HepG2 (cell line): ENCODE data around the gene TTPAL. TPM values are rescaled to one million over a fixed set of nuclear protein-coding genes. Genes with fewer than 3 reads are reported as not detected.

ENCODE experiments used
- ETV5 ChIP-seq: IDR thresholded peaks from 2 replicates; pipeline ENCODE4 v1.6.1; 2018; ENCODE audit warnings: missing biosample characterization, missing genetic modification reagents, inconsistent platforms, borderline replicate concordance
- HOXA9 ChIP-seq: sonication (generic); formaldehyde crosslinking; IDR thresholded peaks from 2 replicates; pipeline ENCODE4 v1.8.1; 2022; ENCODE audit warnings: missing genetic modification reagents, mild to moderate bottlenecking, moderate library complexity, borderline replicate concordance
- MIXL1 ChIP-seq: IDR thresholded peaks from 2 replicates; pipeline ENCODE4 v1.6.1; 2016
- NR3C1 ChIP-seq: sonication (generic); formaldehyde crosslinking; IDR thresholded peaks from 2 replicates; pipeline ENCODE4 v1.4.0; 2020; ENCODE audit warnings: missing genetic modification reagents
- RAD51 ChIP-seq: fragments of 450-650 bp; IDR thresholded peaks from 2 replicates; pipeline ENCODE4 v1.6.1; 2016; ENCODE audit warnings: borderline replicate concordance
- YY1 ChIP-seq: IDR thresholded peaks from 2 replicates; pipeline ENCODE4 v1.6.1; 2011; ENCODE audit warnings: low read length, low read depth, moderate library complexity, mild to moderate bottlenecking; ENCODE audit not compliant: insufficient read depth, insufficient replicate concordance
- ZNF460 ChIP-seq: sonication (generic); formaldehyde crosslinking; IDR thresholded peaks from 2 replicates; pipeline ENCODE4 v1.5.1; 2020; ENCODE audit warnings: missing genetic modification reagents, mild to moderate bottlenecking, borderline replicate concordance
- ZNF484 ChIP-seq: sonication (generic); formaldehyde crosslinking; IDR thresholded peaks from 2 replicates; pipeline ENCODE4 v1.5.1; 2020; ENCODE audit warnings: mild to moderate bottlenecking, low read depth, missing genetic modification reagents, borderline replicate concordance
- ZNF670 ChIP-seq: sonication (generic); formaldehyde crosslinking; IDR thresholded peaks from 2 replicates; pipeline ENCODE4 v1.8.0; 2022; ENCODE audit warnings: mild to moderate bottlenecking, missing genetic modification reagents, borderline replicate concordance
- ZSCAN30 ChIP-seq: sonication (generic); formaldehyde crosslinking; IDR thresholded peaks from 2 replicates; pipeline ENCODE4 v1.5.0; 2020; ENCODE audit warnings: mild to moderate bottlenecking, missing genetic modification reagents
- polyA plus RNA-seq, 8 experiments: library from polyadenylated mRNA; depleted of rRNA in 3 of 8; stranded (reverse) in 7 of 8; unstranded in 1 of 8; fragments of >200 nt; fragmentation: Illumina TruSeq in 4 of 8; extraction: Trizol in 4 of 8; gene quantifications; 2 replicates each; pipeline versions ENCODE4 v1.2.1 to v1.2.3, GENCODE V29; 2011 to 2016; ENCODE audit warnings: low read depth in 4 of 8, missing spikeins in 1 of 8, mixed read lengths in 1 of 8; ENCODE audit not compliant: insufficient read depth in 1 of 8
- total RNA-seq, 5 experiments: library from RNA; depleted of rRNA; stranded (reverse); fragments of >200 nt; fragmentation: Illumina TruSeq; extraction: Trizol; gene quantifications; 2 replicates each; pipeline ENCODE4 v1.2.3, GENCODE V29; 2016; ENCODE audit warnings: low read depth in 1 of 5
- TF ChIP-seq, protein P1 (sequence below): sonication (generic); formaldehyde crosslinking; IDR thresholded peaks from 2 replicates; pipeline ENCODE4 v1.4.0; 2020; ENCODE audit warnings: missing genetic modification reagents, borderline replicate concordance
- TF ChIP-seq, protein P2 (sequence below): sonication (generic); formaldehyde crosslinking; IDR thresholded peaks from 2 replicates; pipeline ENCODE4 v1.8.0; 2022; ENCODE audit warnings: missing genetic modification reagents, mild to moderate bottlenecking, borderline replicate concordance
- TF ChIP-seq, protein P3 (sequence below): sonication (generic); formaldehyde crosslinking; IDR thresholded peaks from 2 replicates; pipeline ENCODE4 v1.5.0; 2020; ENCODE audit warnings: missing genetic modification reagents
- TF ChIP-seq, protein P4 (sequence below): sonication (generic); formaldehyde crosslinking; IDR thresholded peaks from 2 replicates; pipeline ENCODE4 v1.5.1; 2020; ENCODE audit warnings: mild to moderate bottlenecking, missing genetic modification reagents
- TF ChIP-seq, protein P5 (sequence below): sonication (generic); formaldehyde crosslinking; IDR thresholded peaks from 2 replicates; pipeline ENCODE4 v1.4.0; 2020; ENCODE audit warnings: missing genetic modification reagents, borderline replicate concordance

Gene TTPAL
- total and polyA plus RNA-seq, 2 of the 13 experiments (the other 11 are each of a cell fraction or from before 2014, with no cell fraction given), result 4.3 to 18.8 TPM

DNA sequence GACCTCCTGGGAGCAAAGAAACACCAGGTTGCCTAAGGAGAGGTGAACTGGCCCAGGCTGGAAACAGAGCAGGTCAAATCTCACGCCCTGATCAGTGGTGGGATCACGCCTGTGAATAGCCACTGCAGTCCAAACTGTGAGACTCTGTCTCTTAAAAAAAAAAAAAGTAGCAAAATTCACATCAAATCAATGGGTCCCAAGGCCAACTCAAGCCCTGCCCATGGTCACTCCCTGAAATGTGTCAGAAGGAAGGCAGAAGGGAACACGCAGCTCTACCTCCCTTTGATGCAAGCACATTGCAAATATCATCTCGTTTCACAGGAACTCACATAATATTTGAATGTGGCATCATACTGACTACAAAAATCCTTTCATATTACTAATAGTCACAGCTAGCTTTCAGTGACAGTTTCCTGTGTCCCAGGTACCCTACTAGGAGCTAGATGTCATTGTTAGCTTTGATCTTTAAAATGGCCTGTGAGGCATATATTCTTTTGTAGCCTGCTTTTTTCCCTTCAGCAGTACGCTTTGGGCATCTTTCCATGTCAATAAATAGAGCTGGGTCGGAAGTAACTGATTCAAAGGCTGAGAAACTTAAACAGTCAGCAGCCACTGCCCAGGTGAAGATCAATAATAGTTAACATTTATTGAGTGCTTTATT, 14.4 kb upstream of the TTPAL start (continued):
- TF ChIP-seq, protein P1, sequence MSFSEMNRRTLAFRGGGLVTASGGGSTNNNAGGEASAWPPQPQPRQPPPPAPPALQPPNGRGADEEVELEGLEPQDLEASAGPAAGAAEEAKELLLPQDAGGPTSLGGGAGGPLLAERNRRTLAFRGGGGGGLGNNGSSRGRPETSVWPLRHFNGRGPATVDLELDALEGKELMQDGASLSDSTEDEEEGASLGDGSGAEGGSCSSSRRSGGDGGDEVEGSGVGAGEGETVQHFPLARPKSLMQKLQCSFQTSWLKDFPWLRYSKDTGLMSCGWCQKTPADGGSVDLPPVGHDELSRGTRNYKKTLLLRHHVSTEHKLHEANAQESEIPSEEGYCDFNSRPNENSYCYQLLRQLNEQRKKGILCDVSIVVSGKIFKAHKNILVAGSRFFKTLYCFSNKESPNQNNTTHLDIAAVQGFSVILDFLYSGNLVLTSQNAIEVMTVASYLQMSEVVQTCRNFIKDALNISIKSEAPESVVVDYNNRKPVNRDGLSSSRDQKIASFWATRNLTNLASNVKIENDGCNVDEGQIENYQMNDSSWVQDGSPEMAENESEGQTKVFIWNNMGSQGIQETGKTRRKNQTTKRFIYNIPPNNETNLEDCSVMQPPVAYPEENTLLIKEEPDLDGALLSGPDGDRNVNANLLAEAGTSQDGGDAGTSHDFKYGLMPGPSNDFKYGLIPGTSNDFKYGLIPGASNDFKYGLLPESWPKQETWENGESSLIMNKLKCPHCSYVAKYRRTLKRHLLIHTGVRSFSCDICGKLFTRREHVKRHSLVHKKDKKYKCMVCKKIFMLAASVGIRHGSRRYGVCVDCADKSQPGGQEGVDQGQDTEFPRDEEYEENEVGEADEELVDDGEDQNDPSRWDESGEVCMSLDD (CRISPR knock-in tag), result no peak
- no peak; the same call in 1 of the 2 replicates for TF ChIP-seq MIXL1 (CRISPR knock-in tag)
- TF ChIP-seq, protein P2, sequence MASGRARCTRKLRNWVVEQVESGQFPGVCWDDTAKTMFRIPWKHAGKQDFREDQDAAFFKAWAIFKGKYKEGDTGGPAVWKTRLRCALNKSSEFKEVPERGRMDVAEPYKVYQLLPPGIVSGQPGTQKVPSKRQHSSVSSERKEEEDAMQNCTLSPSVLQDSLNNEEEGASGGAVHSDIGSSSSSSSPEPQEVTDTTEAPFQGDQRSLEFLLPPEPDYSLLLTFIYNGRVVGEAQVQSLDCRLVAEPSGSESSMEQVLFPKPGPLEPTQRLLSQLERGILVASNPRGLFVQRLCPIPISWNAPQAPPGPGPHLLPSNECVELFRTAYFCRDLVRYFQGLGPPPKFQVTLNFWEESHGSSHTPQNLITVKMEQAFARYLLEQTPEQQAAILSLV, result no peak
- TF ChIP-seq, protein P3, sequence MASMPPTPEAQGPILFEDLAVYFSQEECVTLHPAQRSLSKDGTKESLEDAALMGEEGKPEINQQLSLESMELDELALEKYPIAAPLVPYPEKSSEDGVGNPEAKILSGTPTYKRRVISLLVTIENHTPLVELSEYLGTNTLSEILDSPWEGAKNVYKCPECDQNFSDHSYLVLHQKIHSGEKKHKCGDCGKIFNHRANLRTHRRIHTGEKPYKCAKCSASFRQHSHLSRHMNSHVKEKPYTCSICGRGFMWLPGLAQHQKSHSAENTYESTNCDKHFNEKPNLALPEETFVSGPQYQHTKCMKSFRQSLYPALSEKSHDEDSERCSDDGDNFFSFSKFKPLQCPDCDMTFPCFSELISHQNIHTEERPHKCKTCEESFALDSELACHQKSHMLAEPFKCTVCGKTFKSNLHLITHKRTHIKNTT (CRISPR knock-in tag), result no peak
- TF ChIP-seq ZNF484 (CRISPR knock-in tag), result no peak
- TF ChIP-seq ZNF670, result no peak
- TF ChIP-seq, protein P4, sequence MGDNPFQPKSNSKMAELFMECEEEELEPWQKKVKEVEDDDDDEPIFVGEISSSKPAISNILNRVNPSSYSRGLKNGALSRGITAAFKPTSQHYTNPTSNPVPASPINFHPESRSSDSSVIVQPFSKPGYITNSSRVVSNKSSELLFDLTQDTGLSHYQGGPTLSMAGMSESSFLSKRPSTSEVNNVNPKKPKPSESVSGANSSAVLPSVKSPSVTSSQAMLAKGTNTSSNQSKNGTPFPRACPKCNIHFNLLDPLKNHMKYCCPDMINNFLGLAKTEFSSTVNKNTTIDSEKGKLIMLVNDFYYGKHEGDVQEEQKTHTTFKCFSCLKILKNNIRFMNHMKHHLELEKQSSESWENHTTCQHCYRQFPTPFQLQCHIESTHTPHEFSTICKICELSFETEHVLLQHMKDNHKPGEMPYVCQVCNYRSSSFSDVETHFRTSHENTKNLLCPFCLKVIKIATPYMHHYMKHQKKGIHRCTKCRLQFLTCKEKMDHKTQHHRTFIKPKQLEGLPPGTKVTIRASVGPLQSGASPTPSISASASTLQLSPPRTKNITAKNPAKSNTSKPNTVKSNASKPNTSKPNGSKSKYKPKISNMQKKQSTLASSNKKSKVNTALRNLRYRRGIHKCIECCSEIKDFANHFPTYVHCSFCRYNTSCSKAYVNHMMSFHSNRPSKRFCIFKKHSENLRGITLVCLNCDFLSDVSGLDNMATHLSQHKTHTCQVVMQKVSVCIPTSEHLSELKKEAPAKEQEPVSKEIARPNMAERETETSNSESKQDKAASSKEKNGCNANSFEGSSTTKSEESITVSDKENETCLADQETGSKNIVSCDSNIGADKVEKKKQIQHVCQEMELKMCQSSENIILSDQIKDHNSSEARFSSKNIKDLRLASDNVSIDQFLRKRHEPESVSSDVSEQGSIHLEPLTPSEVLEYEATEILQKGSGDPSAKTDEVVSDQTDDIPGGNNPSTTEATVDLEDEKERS (CRISPR knock-in tag), result no peak
- TF ChIP-seq, protein P5, sequence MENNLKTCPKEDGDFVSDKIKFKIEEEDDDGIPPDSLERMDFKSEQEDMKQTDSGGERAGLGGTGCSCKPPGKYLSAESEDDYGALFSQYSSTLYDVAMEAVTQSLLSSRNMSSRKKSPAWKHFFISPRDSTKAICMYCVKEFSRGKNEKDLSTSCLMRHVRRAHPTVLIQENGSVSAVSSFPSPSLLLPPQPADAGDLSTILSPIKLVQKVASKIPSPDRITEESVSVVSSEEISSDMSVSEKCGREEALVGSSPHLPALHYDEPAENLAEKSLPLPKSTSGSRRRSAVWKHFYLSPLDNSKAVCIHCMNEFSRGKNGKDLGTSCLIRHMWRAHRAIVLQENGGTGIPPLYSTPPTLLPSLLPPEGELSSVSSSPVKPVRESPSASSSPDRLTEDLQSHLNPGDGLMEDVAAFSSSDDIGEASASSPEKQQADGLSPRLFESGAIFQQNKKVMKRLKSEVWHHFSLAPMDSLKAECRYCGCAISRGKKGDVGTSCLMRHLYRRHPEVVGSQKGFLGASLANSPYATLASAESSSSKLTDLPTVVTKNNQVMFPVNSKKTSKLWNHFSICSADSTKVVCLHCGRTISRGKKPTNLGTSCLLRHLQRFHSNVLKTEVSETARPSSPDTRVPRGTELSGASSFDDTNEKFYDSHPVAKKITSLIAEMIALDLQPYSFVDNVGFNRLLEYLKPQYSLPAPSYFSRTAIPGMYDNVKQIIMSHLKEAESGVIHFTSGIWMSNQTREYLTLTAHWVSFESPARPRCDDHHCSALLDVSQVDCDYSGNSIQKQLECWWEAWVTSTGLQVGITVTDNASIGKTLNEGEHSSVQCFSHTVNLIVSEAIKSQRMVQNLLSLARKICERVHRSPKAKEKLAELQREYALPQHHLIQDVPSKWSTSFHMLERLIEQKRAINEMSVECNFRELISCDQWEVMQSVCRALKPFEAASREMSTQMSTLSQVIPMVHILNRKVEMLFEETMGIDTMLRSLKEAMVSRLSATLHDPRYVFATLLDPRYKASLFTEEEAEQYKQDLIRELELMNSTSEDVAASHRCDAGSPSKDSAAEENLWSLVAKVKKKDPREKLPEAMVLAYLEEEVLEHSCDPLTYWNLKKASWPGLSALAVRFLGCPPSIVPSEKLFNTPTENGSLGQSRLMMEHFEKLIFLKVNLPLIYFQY (CRISPR knock-in tag), result peak; percentile 31; the same call in 1 of the 2 replicates
- TF ChIP-seq YY1, result peak; percentile 24
- peak; percentile 89; the same call in 1 of the 2 replicates for TF ChIP-seq ETV5 (CRISPR knock-in tag)
- TF ChIP-seq HOXA9, result no peak
- no peak for TF ChIP-seq ZNF460 (CRISPR knock-in tag)
- TF ChIP-seq ZSCAN30 (CRISPR knock-in tag), result no peak
- no peak for TF ChIP-seq RAD51
- no peak for TF ChIP-seq NR3C1
